ENCODE data around the gene MYH15. TPM values are rescaled to one million over a fixed set of nuclear protein-coding genes. Genes with fewer than 3 reads are reported as not detected.

The MYH15 gene
- total and polyA plus RNA-seq, 2 of the 8 experiments (the other 6 are each of a cell fraction or from before 2014, with no cell fraction given), result under 0.01 TPM; not detected in 1

DNA sequence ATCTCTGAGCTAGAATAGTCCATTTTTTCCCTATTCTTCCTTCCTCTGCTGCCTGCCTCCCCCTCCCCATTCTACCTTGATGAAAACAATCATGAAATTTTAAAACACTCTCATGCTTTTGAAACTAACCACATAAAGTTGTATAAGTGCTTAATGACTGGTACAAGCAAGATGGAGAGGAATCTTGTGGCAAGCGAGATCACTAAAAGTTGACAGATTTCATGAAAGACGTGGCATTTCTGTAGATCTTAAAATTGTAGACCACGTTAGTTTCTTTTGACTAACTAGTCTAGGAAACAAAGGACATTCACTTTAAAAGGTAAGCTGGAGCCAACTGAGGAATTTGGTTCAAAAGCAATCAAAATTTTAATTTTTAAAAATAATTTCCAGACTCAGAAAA lies 178.6 kb downstream of the MYH15 start (continued):
- TF ChIP-seq FOSL1 (IDR thresholded peaks at IDR 0.05; ENCODE audit: insufficient read depth, low read depth, low read length), result no peak

Other genes with a start within 250 kb of the MYH15 start
- gene HHLA2, start 214.0 kb downstream of the MYH15 start, total RNA-seq (2021; fragmentation: NEBNext Ultra II Directional; extraction: Animal tissue kit (Norgen Biotek cat#: 25700)), result not detected in 2 replicates
- not detected in 2 replicates for gene HHLA2, start 214.0 kb downstream of the MYH15 start, polyA plus RNA-seq (2011; rRNA removed)
- gene CIP2A, start 78.8 kb upstream of the MYH15 start, total RNA-seq (2021; fragmentation: NEBNext Ultra II Directional; extraction: Animal tissue kit (Norgen Biotek cat#: 25700)), result 38.0 and 39.6 TPM in 2 replicates
- 11.2 and 11.9 TPM in 2 replicates for gene CIP2A, start 78.8 kb upstream of the MYH15 start, polyA plus RNA-seq (2011; rRNA removed)
- 24.3 and 28.3 TPM in 2 replicates for gene DZIP3, start 79.1 kb upstream of the MYH15 start, total RNA-seq (2021; fragmentation: NEBNext Ultra II Directional; extraction: Animal tissue kit (Norgen Biotek cat#: 25700))
- gene DZIP3, start 79.1 kb upstream of the MYH15 start, polyA plus RNA-seq (2011; rRNA removed), result 6.5 and 10.4 TPM in 2 replicates
- not detected in 2 replicates for gene RETNLB, start 246.8 kb upstream of the MYH15 start, total RNA-seq (2021; fragmentation: NEBNext Ultra II Directional; extraction: Animal tissue kit (Norgen Biotek cat#: 25700))
- gene RETNLB, start 246.8 kb upstream of the MYH15 start, polyA plus RNA-seq (2011; rRNA removed), result not detected in 2 replicates